ENCODE measurements around the gene GIPC1. TPM values are rescaled to one million over a fixed set of nuclear protein-coding genes. Genes with fewer than 3 reads are reported as not detected.
"Not testable (repeated sequence)": the region's sequence is repeated elsewhere in the genome, so short reads cannot be mapped to it uniquely, and the experiment has no call there.

Gene GIPC1
- polyA plus RNA-seq, 2 of the 4 experiments (the other 2 are of a cell fraction) = 52.9 to 86.4 TPM

- TF ChIP-seq BCL3 (IDR thresholded peaks at IDR 0.05) = no peak
Observed at GRCh38 chr19:14505488-14506239, 9.7 kb upstream of the GIPC1 start (continued).

DNA sequence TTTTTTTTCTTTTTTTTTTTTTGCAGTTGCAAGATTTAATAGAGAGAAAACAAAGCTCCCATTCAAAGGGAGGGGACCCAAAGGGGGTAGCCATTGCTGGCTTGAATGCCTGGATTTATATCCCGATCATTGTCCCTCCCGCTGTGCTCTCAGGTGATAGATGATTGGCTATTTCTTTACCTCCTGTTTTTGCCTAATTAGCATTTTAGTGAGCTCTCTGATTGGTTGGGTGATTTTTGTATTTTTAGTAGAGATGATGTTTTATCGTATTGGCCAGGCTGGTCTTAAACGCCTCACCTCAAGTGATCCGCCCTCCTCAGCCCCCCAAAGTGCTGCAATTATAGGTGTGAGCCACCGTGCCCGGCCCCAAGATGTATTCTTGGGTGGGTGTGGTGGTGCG, 8.6 kb upstream of the GIPC1 start:
- TF ChIP-seq MAFK (IDR thresholded peaks at IDR 0.05; ENCODE audit: partially characterized antibody) = peak; percentile 8
- POLR2A ChIA-PET = interaction anchor here (1.0 to 7.8 kb wide), 2 partner anchors 8 to 13 kb away, joined by 7 to 112 read pairs; partner anchors contain the start of gene DNAJB1
- not testable (repeated sequence) for ATAC-seq; FAIRE-seq; DNase-seq (ENCODE audit: low read depth in 1 of 2, low spot score in 1 of 2); H3K9me3 ChIP-seq; H3K4me3 ChIP-seq
- Histone ChIP-seq H3K4me2 (peak overlapping the region; percentile 73), H3K4me1 (peaks cover 65% of the 10 kb centered on the region), H3K27ac (peak overlapping the region; percentile 94 to 100)
- CTCF ChIA-PET = interaction anchor here (1.0 to 4.0 kb wide), 7 partner anchors 8 to 52 kb away, joined by 4 to 29 read pairs (median 11); no protein-coding TSS in a partner anchor
- WGBS (ENCODE audit: missing lambda C conversion rate) = 88% methylated on average over 8 of the region's 8 CpGs

DNA sequence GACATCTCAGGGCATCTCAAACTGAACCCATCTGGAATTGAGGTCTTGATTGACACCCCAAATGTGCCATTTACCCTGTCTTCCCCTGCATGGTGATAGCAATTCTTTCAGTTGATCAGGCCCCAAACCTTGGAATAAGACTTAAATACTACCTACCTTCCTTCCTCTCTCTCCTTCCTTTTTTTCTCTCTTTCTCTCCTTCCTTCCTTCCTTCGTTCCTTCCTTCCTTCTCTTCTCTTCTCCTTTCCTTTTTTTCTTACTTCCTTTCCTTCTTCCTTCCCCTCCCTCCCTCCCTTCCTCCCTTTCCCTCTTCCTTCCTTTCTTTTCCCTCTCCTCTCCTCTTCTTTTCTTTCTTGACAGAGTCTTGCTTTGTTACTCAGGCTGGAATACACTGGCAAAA, 7.4 kb upstream of the GIPC1 start:
- H3K9me3 ChIP-seq = no peaks in the 10 kb centered on the region
- 90% methylated on average over 1 of the region's 1 CpG for WGBS (ENCODE audit: missing lambda C conversion rate)
- H3K27ac ChIP-seq = peak overlapping the region; percentile 94 to 100
- H3K4me3 ChIP-seq = no peak overlapping the region
- POLR2A ChIA-PET = interaction anchor here (7.8 kb wide), 1 partner anchor 14 kb away, joined by 112 read pairs; the partner anchor contains the start of gene DNAJB1
- ATAC-seq = no peak
- TF ChIP-seq ELK1 (IDR thresholded peaks at IDR 0.05; ENCODE audit: low read depth, low read length) = no peak
- TF ChIP-seq MAFK (IDR thresholded peaks at IDR 0.05; ENCODE audit: partially characterized antibody) = no peak
- no peak for TF ChIP-seq BHLHE40 (IDR thresholded peaks at IDR 0.05; ENCODE audit: low read depth, low read length)
- TF ChIP-seq HDAC2 (IDR thresholded peaks at IDR 0.05) = no peak
- no peak for TF ChIP-seq NR3C1 (IDR thresholded peaks at IDR 0.05)
- no peak for TF ChIP-seq SMC3 (IDR thresholded peaks at IDR 0.05)
- TF ChIP-seq EHF (CRISPR knock-in tag; IDR thresholded peaks at IDR 0.05) = no peak
- no peak for TF ChIP-seq PHF8 (IDR thresholded peaks at IDR 0.05; ENCODE audit: borderline replicate concordance, low read depth)
- no peak for TF ChIP-seq FOXS1 (CRISPR knock-in tag; IDR thresholded peaks at IDR 0.05)
- TF ChIP-seq ESRRA (IDR thresholded peaks at IDR 0.05; ENCODE audit: borderline replicate concordance, low read length) = no peak
- no peak for TF ChIP-seq POLR2AphosphoS2 (conservative IDR thresholded peaks at IDR 0.05; ENCODE audit: low read length)
- FAIRE-seq = no peak
- peaks cover 55% of the 10 kb centered on the region for H3K4me1 ChIP-seq
- peak overlapping the region; percentile 72 for H3K4me2 ChIP-seq
- DNase-seq (ENCODE audit: low read depth in 1 of 2, low spot score in 1 of 2) = no peak
- CTCF ChIA-PET = interaction anchor here (1.0 to 4.0 kb wide), 4 partner anchors 17 to 71 kb away, joined by 3 to 29 read pairs (median 6); no protein-coding TSS in a partner anchor

GRCh38 chr19:14502334-14503092, 6.6 kb upstream of the GIPC1 start:
- no peak overlapping the region for H3K4me3 ChIP-seq
- 48% methylated on average over 11 of the region's 11 CpGs for WGBS (ENCODE audit: missing lambda C conversion rate)
- no peak for FAIRE-seq
- CTCF ChIA-PET = interaction anchor here (0.6 to 1.3 kb wide), 4 partner anchors 11 to 154 kb away, joined by 3 to 4 read pairs (median 3); no protein-coding TSS in a partner anchor
- H3K9me3 ChIP-seq = no peaks in the 10 kb centered on the region
- peak overlapping the region; percentile 72 for H3K4me2 ChIP-seq
- peaks cover 55% of the 10 kb centered on the region for H3K4me1 ChIP-seq
- ATAC-seq = no peak
- DNase-seq (ENCODE audit: low read depth in 1 of 2, low spot score in 1 of 2) = peak in 1 of 2 experiments; percentile 55
- peak overlapping the region; percentile 94 to 100 for H3K27ac ChIP-seq
- POLR2A ChIA-PET = interaction anchor here (1.5 kb wide), 1 partner anchor 16 kb away, joined by 10 read pairs; the partner anchor contains the start of gene DNAJB1
- TF ChIP-seq, protein P1, sequence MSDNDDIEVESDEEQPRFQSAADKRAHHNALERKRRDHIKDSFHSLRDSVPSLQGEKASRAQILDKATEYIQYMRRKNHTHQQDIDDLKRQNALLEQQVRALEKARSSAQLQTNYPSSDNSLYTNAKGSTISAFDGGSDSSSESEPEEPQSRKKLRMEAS (IDR thresholded peaks at IDR 0.05) = no peak
- TF ChIP-seq, protein P2, sequence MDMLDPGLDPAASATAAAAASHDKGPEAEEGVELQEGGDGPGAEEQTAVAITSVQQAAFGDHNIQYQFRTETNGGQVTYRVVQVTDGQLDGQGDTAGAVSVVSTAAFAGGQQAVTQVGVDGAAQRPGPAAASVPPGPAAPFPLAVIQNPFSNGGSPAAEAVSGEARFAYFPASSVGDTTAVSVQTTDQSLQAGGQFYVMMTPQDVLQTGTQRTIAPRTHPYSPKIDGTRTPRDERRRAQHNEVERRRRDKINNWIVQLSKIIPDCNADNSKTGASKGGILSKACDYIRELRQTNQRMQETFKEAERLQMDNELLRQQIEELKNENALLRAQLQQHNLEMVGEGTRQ (IDR thresholded peaks at IDR 0.05) = no peak
- TF ChIP-seq NFE2L2 (conservative IDR thresholded peaks at IDR 0.05; ENCODE audit: low read length) (no peak), HOXB5 (CRISPR knock-in tag; IDR thresholded peaks at IDR 0.05) (no peak), RFX5 (IDR thresholded peaks at IDR 0.05) (no peak), JUN (IDR thresholded peaks at IDR 0.05) (peak; percentile 38 to 52; a peak in 2 of 5 replicates), POLR2A (IDR thresholded peaks at IDR 0.05; ENCODE audit: low read length) (no peak), MYC (IDR thresholded peaks at IDR 0.05; ENCODE audit: borderline replicate concordance, low read length) (no peak), RNF2 (IDR thresholded peaks at IDR 0.05; ENCODE audit: borderline replicate concordance, low read depth) (no peak), HDAC2 (IDR thresholded peaks at IDR 0.05) (no peak), CBX2 (IDR thresholded peaks at IDR 0.05; ENCODE audit: borderline replicate concordance, low read depth) (no peak), HOXA7 (CRISPR knock-in tag; IDR thresholded peaks at IDR 0.05) (no peak), ELK1 (IDR thresholded peaks at IDR 0.05; ENCODE audit: low read depth, low read length) (no peak), CBX8 (IDR thresholded peaks at IDR 0.05) (no peak), BCL3 (IDR thresholded peaks at IDR 0.05) (no peak)

Data from A549 (cell line).